Activated naive CD4-positive, alpha-beta T cell treated with anti-CD3 and anti-CD28 coated beads, Interleukin-2, amount 50 U/mL, for 16 hours (primary cell): ENCODE results near the gene TRMT1.

Source experiments
- DNase-seq: peaks from one replicate; pipeline ENCODE4 v3.0.0-alpha.2; 2020

TRMT1 gene

DNA sequence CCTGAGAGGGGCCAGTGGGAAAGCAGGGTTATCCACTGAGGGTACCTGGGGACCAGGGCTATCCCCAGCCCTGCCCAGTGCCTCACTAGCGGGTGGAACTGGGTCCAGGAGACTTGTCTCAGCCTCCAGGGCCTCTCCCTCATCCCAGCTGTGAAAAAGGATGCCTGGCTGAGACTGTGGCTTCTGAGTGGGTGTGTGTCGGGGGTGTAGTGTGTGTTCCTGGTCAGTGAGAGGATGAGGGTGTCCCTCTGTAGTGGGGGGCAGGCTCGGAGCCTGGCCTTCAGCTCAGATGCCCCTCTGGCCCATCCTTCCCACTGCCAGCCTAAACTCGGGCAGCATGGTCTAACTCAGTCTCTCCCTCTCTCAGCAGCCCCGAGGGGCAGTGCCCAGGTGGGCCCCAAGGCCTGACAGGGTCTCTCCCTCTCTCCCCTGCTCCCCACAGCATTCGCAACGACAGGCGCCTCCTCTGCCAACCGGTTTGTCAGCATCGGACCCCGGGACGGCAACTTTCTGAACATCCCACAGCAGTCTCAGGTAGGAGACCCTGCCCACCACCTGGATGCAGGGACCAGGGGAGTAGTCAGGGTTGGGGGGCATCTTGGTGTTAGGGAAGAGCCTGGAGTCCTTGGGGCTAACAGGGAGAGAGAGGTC, 26.6 kb downstream of the TRMT1 start:
- DNase-seq, result no peak

DNA sequence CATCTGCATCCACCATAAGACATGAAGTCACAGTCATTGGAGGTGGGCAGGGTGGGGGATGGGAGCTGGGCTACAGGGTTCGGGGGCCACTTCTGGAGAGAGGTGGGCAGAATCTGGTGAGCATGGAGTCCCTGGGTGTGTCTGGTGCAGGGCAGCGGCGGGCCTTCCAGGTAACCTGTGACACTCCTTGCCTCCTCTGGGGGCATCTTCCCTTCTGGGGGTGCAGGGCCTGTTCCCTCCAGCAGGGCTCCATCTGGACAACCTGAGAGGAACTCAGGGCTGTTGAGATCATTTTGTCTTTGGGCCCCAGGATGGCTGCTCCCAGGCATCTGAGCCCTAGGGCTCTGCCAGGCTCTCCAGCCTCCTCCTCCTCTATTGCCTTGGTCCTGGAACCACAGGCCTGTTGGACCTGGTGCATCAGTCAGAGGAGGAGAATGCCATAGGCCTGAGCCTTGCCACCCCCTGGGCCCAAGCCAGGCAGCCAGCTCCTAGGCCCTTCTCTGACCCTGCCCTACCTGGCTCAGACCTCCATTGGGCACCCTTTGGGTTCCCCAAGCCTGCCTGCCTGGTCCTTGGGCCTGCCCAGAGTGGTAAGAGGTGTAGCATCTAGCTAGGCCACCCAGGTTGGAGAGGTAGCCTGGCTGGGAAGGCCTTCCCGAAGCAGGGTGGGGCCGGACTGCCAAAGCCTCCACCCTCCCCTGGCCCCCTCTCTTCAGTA, 27.2 kb downstream of the TRMT1 start:
- DNase-seq, result peak; percentile 38

DNA sequence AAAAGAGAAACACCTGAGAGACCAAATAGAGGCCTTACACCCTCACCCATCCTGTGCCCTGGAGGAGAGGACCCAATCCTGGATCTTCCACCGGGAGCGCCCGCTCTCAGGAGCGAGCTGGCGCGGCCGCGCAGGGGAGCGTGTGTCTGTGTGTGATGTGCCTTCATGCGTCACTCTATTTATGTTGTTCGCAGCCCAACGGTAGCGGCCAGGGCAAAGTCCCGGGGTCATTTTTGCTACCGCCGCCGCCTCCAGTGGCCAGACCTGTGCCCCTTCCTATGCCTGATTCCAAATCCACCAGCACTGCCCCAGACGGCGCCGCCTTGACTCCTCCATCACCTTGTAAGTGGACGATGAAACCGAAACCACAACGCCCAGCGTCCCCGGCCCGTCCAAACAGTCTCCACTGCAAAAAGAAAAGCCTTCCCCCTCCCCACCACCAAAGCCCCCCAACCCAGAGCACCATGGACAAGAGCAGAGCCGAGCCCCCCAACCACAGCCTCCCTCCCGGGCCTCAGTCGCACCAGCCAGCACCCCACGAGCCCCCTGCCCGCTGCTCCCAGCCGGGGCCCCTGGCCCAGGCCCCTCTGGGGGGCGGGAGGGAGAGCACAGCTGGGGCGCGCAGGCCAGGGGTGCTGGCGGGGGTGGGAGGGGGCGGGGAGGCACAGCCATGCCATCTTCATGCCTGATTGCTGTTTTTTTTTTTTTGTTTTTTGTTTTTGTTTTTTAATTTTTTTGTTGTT, 28.6 kb downstream of the TRMT1 start:
- DNase-seq, result no peak

DNA sequence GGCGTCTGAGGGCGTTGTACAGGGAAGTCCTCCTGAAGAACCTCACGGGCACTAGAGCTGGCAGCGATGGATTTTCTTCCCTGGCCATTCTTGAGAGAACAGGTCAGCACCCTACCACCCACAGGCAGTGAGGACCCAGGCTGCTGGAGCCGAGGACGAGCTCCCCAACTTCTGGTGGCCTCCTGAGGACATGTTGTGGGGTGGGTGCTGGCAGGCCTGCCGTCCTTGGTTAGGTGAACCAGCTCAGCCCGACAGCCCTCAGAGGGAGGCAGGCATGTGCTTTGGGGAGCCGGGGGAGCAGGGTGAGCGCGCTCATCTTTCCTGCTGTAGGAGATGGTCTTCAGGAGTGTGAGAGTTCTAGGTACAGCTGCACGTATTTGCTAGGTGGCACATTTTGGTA, 29.2 kb downstream of the TRMT1 start:
- no peak for DNase-seq

GRCh38 chr19:13086341-13086740, 30.2 kb downstream of the TRMT1 start:
- no peak for DNase-seq

- no peak for DNase-seq
These were observed 30.9 kb downstream of the TRMT1 start for GRCh38 chr19:13085666-13086065.

DNA sequence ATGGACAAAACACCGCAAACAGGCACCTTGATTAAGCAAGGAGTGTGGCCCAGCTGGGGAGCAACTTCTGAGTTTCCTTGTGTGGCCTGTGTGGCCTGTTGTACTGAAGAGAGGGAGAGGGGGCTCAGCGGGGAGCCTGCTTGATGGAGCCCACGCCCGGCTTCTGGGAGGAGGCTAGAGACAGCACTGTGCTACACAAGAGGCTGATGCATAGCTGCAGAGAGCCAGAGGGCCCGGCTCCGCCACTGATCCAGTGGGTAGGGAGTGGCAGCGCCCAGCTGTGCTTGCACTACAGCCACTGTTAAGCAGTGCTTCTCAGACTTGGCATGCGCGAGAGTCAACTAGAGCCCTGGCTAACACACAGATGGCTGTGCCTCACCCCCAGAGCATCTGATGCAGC, 32.9 kb downstream of the TRMT1 start:
- no peak for DNase-seq

DNA sequence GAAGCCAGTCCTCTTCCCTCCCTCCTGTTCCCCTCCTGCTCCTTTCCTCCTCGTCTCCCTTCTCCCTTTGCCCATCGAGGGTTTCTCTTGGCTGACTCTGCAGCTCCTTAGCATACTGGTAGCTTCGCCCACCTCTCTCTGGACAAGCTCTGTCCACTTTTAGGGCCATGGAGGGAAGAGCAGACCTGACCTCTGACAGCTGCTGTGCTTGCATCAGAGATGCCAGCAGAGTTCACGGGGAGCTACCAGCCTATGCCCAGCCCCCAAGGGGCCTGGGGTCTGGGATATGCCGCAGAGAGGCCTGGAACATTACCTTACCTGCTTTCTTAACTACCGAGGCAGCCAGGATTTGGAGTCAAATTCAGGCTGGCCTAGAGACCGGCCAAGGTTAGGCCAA, 33.5 kb downstream of the TRMT1 start:
- DNase-seq, result no peak

DNA sequence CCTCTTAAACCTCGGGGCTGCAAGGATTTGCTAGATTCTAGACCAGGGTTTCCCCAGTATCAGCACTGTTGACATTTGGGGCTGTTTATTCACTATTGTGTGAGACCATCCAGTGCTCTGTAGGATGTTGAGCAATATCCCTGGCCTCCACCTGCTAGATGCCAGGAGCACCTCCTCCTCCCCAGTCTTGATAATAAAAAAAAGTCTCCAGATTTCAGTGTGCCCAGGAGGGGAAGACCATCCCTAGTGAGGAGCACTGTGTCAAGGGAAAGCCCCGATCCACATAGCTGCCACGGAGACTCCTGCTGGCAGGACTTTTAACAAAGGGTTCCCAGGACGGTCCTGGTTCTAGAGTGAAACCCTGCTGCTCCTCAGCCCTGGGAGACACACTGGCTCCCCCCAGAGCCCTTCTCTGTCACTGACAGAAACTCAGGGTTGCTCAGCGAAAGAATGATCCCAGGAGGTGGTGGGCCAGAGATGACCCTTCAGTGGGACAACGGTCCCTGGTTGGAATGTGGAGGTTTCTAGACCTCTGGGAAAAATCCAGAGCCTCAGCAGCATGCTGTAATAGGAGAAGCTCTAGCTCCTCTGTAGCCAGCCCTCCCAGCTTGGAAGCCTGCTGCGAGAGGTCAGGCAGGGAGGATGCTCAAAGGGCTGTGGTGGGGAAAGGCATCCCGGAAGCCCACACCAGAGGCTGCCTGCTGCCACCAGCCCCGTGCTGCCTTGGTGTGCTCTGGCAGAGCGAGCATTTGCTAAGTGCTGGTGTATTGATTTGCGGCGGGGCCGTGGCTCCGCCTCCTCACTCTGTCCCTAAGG, 34.1 kb downstream of the TRMT1 start:
- DNase-seq, result no peak

DNA sequence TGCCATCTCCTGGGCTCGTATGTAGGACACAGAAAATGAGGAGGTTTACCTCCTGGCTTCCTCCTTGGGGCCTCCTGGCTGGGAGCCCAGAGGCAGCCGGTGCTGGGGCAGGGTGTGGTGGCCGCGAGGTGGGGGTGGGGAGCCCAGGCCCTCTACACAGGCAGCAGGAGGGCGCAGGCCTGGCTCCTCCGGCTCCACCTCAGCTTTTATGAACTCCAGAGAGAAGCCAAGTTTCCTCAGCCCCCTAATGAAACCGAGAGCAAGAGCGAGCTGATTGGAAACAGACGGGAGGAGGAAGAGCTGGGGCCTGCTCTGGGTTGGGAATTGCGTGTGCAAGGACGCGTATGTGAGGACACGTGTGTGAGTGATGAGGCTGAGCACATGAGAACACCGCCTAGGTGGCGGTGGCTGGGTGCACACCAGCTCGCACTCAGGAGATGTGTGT, 37.0 kb downstream of the TRMT1 start:
- DNase-seq, result no peak

- no peak for DNase-seq
These were observed 37.5 kb downstream of the TRMT1 start for GRCh38 chr19:13078897-13079541.

- no peak for DNase-seq
These were observed 38.2 kb downstream of the TRMT1 start for GRCh38 chr19:13078381-13078780.

GRCh38 chr19:13077240-13077639, 39.3 kb downstream of the TRMT1 start:
- DNase-seq, result no peak

GRCh38 chr19:13076787-13077186, 39.8 kb downstream of the TRMT1 start:
- no peak for DNase-seq

DNA sequence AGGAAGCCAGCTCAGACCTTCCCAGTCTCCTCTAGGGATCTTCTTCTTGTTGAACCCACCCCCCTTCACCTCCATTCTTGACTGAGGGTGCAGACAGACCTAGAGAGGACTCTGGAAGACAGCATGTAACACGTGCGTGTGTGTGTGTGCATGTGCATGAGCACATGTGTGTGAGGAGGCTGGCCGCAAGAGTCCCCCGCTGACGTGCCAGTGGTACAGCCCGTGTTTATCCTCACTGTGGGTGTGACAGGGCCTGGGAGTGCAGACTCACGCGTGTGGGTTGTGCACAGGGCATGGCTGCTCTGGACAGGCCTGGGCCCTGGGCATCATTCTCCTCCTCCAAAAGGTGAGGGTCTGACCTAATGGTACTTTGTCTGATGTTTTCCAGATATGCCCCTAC, 40.2 kb downstream of the TRMT1 start:
- no peak for DNase-seq

GRCh38 chr19:13074378-13074777, 42.2 kb downstream of the TRMT1 start:
- DNase-seq, result no peak

GRCh38 chr19:13073263-13073662, 43.3 kb downstream of the TRMT1 start:
- DNase-seq, result no peak

DNA sequence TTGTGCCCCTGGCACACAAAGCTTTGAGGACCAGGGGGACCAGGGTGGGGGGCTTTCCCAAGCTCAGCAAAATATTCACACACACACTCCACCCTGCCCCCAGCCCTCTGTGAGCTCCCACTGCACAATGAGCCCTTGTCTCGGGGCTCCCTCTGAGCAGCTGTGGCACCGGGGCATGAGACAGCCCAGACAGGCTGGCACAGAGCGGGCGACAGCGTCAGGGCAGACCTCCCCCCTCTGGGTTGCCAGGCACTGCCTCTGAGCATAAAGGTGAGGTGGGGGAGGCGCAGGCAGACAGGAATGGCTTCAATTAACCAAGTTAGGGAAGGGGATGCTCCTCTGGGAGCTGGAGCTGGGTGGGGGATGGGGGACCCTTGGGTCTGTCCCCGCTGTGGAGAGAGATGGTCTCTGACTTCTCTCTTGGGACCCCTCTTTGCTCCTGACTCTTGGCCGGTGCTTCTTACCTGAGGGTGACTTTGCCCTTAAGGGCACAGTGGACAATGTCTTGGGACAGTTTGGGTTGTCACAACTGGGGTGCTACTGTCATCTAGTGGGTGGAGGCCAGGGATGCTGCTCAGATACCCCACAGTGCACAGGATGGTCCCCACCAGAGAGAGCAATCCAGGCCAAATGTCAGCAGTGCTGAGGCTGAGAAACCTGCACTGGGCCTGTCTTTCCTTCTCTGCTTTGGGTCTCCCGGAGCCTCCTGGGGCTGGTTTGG, 44.2 kb downstream of the TRMT1 start:
- DNase-seq, result no peak

- DNase-seq, result no peak
These were observed 44.9 kb downstream of the TRMT1 start for GRCh38 chr19:13071444-13072187.

GRCh38 chr19:13070425-13071140, 46.0 kb downstream of the TRMT1 start:
- DNase-seq, result no peak
